NB4 (cell line): ENCODE data around the gene WNT9A.

ENCODE experiments used
- MYC ChIP-seq: IDR thresholded peaks from 2 replicates; pipeline ENCODE4 v1.6.1; 2011; ENCODE audit warnings: low read depth, low read length
- POLR2A ChIP-seq: IDR thresholded peaks from 2 replicates; pipeline ENCODE4 v1.6.1; 2011; ENCODE audit warnings: mild to moderate bottlenecking; ENCODE audit not compliant: insufficient read length; ENCODE audit errors: extremely low read depth
- TF ChIP-seq, protein P1 (sequence below): IDR thresholded peaks from one replicate; pipeline ENCODE4 v1.5.1; 2012; ENCODE audit warnings: low read depth, low read length

GRCh38 chr1:227903061-227903521 lies 44.6 kb downstream of the WNT9A start:
- TF ChIP-seq, protein P1, sequence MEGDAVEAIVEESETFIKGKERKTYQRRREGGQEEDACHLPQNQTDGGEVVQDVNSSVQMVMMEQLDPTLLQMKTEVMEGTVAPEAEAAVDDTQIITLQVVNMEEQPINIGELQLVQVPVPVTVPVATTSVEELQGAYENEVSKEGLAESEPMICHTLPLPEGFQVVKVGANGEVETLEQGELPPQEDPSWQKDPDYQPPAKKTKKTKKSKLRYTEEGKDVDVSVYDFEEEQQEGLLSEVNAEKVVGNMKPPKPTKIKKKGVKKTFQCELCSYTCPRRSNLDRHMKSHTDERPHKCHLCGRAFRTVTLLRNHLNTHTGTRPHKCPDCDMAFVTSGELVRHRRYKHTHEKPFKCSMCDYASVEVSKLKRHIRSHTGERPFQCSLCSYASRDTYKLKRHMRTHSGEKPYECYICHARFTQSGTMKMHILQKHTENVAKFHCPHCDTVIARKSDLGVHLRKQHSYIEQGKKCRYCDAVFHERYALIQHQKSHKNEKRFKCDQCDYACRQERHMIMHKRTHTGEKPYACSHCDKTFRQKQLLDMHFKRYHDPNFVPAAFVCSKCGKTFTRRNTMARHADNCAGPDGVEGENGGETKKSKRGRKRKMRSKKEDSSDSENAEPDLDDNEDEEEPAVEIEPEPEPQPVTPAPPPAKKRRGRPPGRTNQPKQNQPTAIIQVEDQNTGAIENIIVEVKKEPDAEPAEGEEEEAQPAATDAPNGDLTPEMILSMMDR = no peak
- TF ChIP-seq MYC = no peak
- no peak for TF ChIP-seq POLR2A
